HG02973 (cell line): ENCODE data around the gene LAG3.

Experiments
- ATAC-seq: cut with Tn5 transposase; IDR thresholded peaks from one replicate; pipeline ENCODE4 v1.9.1; 2021; ENCODE audit warnings: moderate library complexity; ENCODE audit not compliant: unreplicated experiment

The LAG3 gene

GRCh38 chr12:6771091-6771495 lies 1.2 kb upstream of the LAG3 start:
- no peak for ATAC-seq

DNA sequence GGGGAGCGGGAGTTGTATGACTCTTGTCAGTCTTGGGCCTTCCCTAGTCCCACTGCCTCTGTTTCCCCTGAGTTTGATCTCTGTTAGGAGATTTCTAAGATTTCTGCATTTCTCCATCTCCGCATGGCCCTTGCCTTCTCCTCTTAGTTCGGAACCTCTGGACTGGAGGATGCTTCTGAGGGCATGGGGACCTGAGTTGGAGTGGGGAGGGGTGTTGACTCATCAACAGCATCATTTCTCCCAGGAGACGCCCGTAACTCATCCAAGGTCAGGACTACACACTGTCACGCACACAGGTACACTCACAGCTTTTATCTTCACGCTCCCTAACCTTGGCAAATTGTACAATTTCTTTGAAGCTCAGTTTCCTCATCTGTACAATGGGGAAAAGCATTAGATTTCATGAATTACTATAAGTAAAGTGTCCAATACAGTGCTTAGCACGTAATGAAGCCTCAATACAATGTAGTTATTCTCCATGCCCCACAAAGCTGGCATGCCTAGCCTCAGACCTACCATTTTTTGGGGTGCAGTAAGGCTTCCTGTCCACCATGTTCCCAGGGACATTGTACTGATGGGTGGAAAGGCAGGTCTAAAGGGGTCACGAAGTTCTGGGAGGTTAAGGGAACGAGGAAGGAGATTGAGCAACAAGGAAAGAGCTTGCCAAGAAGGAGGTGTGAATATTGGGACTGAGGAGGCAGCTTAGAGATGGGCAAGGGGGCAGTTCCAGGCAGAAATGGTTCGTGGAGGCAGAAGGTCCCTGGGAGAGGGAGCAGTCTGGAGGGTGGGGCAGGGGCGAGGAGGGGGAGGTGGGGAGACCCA lies 600 bp upstream of the LAG3 start:
- ATAC-seq, result no peak

DNA sequence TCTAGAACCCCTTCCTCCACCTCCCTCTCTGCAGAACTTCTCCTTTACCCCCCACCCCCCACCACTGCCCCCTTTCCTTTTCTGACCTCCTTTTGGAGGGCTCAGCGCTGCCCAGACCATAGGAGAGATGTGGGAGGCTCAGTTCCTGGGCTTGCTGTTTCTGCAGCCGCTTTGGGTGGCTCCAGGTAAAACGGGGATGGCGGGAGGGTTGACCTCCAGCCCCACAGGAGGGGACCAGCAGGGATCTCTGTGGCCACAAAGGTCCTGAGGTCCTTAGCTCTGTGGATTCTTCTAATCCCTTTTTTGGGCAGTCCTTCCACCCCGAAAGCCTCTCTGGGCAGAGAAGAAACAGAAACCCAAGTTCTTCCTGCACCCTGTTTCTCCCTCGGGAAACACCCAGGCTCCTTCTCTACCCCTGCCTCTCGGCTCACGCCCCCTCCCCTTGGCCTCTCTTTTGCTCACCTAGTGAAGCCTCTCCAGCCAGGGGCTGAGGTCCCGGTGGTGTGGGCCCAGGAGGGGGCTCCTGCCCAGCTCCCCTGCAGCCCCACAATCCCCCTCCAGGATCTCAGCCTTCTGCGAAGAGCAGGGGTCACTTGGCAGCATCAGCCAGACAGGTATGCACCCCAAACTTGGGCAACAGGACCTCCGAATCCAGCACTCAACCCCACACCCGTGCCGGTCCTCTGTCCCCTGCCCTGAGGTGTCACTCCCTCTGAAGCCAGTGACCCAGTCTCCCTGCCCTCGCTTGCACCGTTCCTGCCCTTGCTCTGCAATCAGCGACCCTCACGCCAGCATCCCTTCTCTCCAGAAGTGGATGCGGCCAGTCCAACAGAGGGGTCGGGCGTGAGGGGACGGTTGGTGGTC lies 638 bp downstream of the LAG3 start:
- no peak for ATAC-seq

- no peak for ATAC-seq
Measured at GRCh38 chr12:6773590-6774351, 1.5 kb downstream of the LAG3 start.

- no peak for ATAC-seq
Measured at GRCh38 chr12:6774499-6775062, 2.3 kb downstream of the LAG3 start.

- no peak for ATAC-seq
Measured at GRCh38 chr12:6775185-6776174, 3.2 kb downstream of the LAG3 start.

GRCh38 chr12:6777386-6777785 lies 5.1 kb downstream of the LAG3 start:
- ATAC-seq, result no peak

- ATAC-seq, result no peak
Measured at GRCh38 chr12:6778217-6778573, 5.9 kb downstream of the LAG3 start.

GRCh38 chr12:6778574-6779550 lies 6.5 kb downstream of the LAG3 start:
- peak; percentile 70 for ATAC-seq

DNA sequence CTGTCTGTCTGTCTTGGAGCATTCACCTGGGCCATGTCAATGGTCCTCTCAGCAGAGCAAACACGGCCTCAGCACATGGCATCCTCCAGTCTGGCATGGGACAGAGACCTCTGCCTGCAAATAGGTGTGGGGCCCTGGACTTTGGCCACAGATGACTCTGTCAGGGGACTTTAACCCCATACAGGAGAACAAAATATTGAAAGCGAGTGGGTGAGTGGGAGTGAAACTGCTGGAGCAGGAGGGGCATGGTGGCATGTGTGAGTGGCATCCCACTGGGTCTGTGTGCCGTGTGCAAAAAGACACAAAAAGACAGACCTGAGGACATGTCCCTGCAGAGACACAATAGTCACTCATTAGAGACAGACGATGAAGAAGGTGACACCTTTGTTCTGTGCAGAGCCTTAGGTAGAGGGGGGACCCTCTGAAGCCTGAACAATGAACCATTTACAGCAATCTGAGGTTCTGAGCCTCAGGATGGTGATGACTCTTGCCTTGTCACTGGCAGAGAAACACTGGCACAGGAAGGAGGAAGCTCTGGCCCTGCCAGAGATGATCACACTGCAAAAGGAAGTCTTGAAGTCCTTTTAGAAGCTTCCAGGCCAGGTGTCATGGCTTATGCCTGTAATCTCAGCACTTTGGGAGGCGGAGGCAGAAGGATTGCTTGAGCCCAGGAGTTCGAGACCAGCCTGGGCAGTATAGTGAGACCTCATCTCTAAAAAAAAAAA lies 7.5 kb downstream of the LAG3 start:
- no peak for ATAC-seq

DNA sequence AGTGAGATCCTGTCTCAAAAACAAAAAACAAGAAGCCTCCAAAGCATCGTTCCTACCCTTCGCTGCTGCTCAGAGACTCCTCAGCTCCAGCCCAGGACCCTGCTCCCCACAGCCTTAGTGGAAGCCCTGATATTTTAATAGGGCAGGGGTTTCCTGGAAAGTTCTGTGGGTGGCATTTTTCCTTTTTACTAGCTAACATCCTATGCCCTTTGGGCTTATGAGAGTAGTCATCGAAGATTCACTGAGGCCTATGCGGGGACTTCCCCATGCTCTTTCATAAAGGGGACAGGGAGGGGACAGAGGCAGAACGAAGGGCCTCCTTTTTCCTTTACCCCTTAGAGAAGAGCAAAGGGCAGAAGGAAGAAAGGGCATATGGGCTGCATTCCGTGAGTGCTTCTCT lies 8.3 kb downstream of the LAG3 start:
- ATAC-seq, result no peak

DNA sequence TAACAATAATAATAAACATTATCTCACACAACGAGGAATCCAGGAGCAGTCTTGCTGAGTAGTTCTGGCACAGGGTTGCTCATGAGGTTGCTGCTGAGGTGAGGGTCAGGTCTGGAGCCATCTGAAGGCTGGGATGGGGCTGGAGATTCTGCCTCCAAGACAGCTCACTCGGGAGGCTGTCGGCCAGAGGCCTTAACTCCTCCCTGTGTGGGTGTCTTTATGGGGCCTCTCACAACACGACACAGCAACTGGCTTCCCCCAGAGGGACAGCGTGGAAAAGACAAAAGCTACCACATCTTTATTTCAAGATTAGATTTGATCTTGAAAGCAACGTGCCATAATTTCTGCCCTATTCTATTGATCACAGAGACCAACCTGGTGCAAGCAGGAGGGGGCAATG lies 9.8 kb downstream of the LAG3 start:
- ATAC-seq, result no peak

GRCh38 chr12:6782850-6783566 lies 10.7 kb downstream of the LAG3 start:
- ATAC-seq, result no peak

- ATAC-seq, result no peak
Measured at GRCh38 chr12:6783828-6784227, 11.5 kb downstream of the LAG3 start.

DNA sequence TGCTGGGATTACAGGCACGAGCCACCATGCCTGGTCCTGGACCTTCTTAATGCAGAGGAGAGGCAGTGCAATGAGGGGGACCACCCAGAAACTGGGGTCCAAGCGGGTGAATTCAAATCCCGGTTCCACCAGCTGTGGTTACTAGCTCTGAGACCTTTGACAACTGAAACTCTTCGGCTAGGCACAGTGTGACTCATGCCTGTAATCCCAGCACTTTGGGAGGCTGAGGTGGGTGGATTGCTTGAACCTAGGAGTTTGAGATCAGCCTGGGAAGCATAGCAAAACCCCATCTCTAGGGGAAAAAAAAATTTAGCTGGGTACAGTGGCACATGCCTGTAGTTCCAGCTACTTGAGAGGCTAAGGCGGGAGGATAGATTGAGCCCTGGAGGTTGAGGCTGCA lies 12.0 kb downstream of the LAG3 start:
- no peak for ATAC-seq

DNA sequence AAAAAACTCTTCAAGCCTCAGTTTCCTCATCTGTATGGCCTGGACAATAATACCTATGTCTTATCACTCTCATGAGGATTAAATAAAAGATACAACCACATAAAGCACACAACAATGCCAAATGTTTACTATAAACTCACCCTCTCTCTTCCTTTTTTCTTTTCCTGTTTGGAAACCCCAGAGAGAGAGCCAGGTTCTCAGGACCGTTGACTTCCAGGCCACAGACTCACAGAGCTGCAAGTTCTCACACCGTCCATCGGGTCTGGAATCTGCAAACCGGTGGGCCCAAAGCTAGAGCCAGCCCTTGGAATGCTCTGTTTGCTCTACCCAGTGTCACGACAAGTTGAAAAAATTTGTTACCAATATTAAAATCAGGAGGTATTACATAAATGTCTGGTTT lies 12.4 kb downstream of the LAG3 start:
- no peak for ATAC-seq

GRCh38 chr12:6786416-6787094 lies 14.2 kb downstream of the LAG3 start:
- ATAC-seq, result no peak
